Hematopoietic multipotent progenitor cell treated with erythropoietin and hydrocortisone succinate and interleukin-3 and kit ligand, for 15 days (in vitro differentiated cells): Measurements from ENCODE around the gene MATCAP1.
A peak's percentile ranks its signal among the peaks of the same experiment; 100 is the strongest.

Source experiments
- DNase-seq: peaks from one replicate; pipeline ENCODE4 v3.0.0-alpha.2; 2015; ENCODE audit warnings: low spot score

The MATCAP1 gene

GRCh38 chr16:67183627-67184452 is at the start of gene MATCAP1:
TSS of gene MATCAP1 (minus strand) at chr16:67183963. CDS start at chr16:67180610, 3,353 bp downstream.
- DNase-seq = peak; percentile 94

- no peak for DNase-seq
Measured at GRCh38 chr16:67230809-67231660, 47.3 kb upstream of the MATCAP1 start.

GRCh38 chr16:67229906-67230808 is 46.4 kb upstream of the MATCAP1 start:
- no peak for DNase-seq

GRCh38 chr16:67228905-67229304 is 45.1 kb upstream of the MATCAP1 start:
- DNase-seq = no peak

- DNase-seq = no peak
Measured at GRCh38 chr16:67228034-67228785, 44.4 kb upstream of the MATCAP1 start.

- no peak for DNase-seq
Measured at GRCh38 chr16:67227567-67227921, 43.8 kb upstream of the MATCAP1 start.

GRCh38 chr16:67226804-67227566 is 43.2 kb upstream of the MATCAP1 start, which contains the start of gene TMEM208:
TSS of gene TMEM208 (plus strand) at chr16:67227130. CDS start at chr16:67227219, 89 bp downstream.
- peak; percentile 99 for DNase-seq

GRCh38 chr16:67226295-67226803 is 42.6 kb upstream of the MATCAP1 start:
- DNase-seq = no peak

- DNase-seq = no peak
Measured at GRCh38 chr16:67223992-67224391, 40.2 kb upstream of the MATCAP1 start.

GRCh38 chr16:67216612-67217490 is 33.1 kb upstream of the MATCAP1 start:
- peak; percentile 66 for DNase-seq

- no peak for DNase-seq
Measured at GRCh38 chr16:67215706-67216105, 31.9 kb upstream of the MATCAP1 start.

GRCh38 chr16:67213197-67214019 is 29.6 kb upstream of the MATCAP1 start:
- no peak for DNase-seq

- no peak for DNase-seq
Measured at GRCh38 chr16:67212766-67213165, 29.0 kb upstream of the MATCAP1 start.

- no peak for DNase-seq
Measured at GRCh38 chr16:67211674-67212073, 27.9 kb upstream of the MATCAP1 start.

- DNase-seq = no peak
Measured at GRCh38 chr16:67210069-67210937, 26.5 kb upstream of the MATCAP1 start.

GRCh38 chr16:67209565-67209964 is 25.8 kb upstream of the MATCAP1 start:
- no peak for DNase-seq
